ENCODE data around the gene UGT2B11.
"Not testable (repeated sequence)": the region's sequence is repeated elsewhere in the genome, so short reads cannot be mapped to it uniquely, and the experiment has no call there.

DNA sequence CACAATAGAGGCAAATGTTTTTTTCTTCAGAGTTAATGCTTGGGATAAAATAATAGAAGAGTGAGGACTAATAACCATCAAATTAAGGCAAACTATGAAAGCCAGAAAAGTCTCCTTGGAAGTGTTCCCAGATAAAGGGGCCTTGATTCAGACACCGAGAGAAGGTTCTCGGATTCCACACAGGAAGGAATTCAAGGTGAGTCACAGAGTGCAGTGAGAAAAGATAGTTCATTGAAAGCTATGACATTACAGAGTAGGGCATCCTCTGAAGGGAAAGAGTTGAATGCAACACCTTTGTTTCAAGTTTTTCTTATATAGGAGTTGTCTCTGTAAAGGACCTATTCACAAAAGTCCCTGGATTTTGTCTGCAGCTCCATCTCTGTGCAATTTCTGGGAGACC, 3.9 kb upstream of the UGT2B11 start:
- TF ChIP-seq POLR2AphosphoS5 (IDR thresholded peaks at IDR 0.05; ENCODE audit: borderline replicate concordance, low read depth, low read length); FOXP2 (optimal IDR thresholded peaks at IDR 0.05; ENCODE audit: control extremely low read depth, extremely low read length, insufficient read depth): not testable (repeated sequence)

Measured in SK-N-MC (cell line).